SK-N-SH (cell line): ENCODE measurements around the gene SLX1A.

ENCODE experiments used
- CTCF ChIP-seq: fragments of 200-600 bp; sonication (generic); IDR thresholded peaks from 2 replicates; pipeline ENCODE4 v1.6.1; 2017; ENCODE audit warnings: antibody characterized with exemption, mild to moderate bottlenecking, moderate library complexity
- EZH2phosphoT487 ChIP-seq: fragments of 200-600 bp; sonication (generic); IDR thresholded peaks from 2 replicates; pipeline ENCODE4 v1.6.1; 2017; ENCODE audit warnings: low read depth, mixed run types, mild to moderate bottlenecking, antibody characterized with exemption, moderate library complexity, borderline replicate concordance
- REST ChIP-seq: IDR thresholded peaks from 2 replicates; pipeline ENCODE4 v1.6.1; 2012; ENCODE audit warnings: mild to moderate bottlenecking, low read depth, low read length, moderate library complexity
- RXRA ChIP-seq: IDR thresholded peaks from 2 replicates; pipeline ENCODE4 v1.4.0; 2012; ENCODE audit warnings: low read depth, mild to moderate bottlenecking, borderline replicate concordance

- no peak for TF ChIP-seq CTCF
- no peak for TF ChIP-seq EZH2phosphoT487
- TF ChIP-seq RXRA, result no peak
- TF ChIP-seq REST, result no peak
These were observed 48.8 kb upstream of the SLX1A start for GRCh38 chr16:30144917-30145316.
